HG02870 (cell line): ENCODE measurements around the gene GPR55.

Experiments
- ATAC-seq: cut with Tn5 transposase; IDR thresholded peaks from one replicate; pipeline ENCODE4 v1.9.1; 2021; ENCODE audit warnings: mild to moderate bottlenecking, moderate library complexity; ENCODE audit not compliant: unreplicated experiment

The GPR55 gene

DNA sequence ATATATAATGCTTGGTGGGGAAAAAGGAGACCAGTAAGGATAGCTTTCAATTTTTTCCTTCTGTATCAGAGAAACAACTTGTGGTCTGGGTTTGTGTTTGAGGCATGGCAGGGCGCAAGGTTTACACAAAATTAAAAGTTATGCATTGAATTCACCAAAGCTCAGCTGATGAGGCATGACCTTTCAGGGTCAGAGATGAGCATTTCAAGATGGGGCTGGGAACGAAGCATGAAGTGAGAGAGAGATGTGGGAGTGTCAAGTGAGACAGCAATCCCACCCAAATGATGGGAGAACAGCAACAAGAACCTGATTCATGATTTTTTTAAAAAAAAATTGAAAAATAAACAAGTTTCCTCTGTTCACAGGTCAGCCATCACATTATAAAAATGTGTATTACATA is 4.9 kb downstream of the GPR55 start:
- no peak for ATAC-seq

DNA sequence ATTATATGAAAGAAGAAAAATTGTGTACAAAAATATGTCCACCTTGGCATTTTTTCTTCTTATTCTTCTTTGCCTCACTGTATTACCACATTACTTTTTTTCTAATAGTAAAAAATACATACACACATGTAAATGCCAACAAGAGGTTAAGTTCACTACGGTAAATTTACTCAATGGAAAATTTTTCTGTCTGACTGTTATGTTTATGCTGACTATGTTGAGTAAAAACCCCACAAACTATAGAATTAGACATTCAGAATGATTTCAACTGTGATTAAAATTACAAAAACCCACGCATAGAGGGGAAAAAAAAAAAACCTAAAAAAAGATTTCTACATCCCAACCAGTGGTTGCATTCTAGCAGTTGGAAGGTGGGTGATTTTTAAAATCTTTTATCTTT is 5.4 kb downstream of the GPR55 start:
- no peak for ATAC-seq

DNA sequence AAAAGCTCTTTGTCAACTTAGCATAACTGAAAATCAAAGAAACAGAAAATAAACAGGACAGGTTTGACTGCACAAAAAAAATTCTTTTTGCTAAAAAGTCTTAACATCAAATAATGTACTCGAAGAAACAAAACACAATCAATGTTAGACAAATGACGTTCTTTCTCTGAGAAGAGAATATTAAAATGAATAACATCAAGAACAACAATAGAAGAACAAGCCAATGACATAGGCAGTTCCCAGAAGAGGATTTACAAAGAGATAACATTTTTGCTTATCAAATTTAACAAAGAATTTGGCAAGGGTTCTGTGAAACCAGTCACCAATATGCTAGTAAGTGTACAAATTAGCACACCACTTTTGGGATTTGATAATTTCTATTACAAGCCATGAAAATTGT is 5.8 kb downstream of the GPR55 start:
- ATAC-seq, result no peak

DNA sequence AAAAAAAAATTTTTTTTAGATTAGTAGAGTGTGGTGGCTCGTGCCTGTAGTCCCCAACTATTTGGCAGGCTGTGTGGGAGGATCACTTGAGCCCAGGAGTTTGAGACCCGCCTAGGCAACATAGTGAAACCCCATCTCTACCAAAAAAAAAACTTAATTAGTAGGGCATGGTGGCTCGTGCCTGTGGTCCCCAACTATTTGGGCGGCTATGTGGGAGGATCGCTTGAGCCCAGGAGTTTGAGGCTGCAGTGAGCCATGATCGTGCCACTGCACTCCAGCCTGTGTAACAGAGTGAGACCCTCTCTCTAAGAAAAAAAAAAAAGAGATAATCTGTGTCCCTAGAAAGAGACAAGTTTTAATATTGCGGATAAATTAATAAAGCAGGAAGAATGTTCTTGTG is 8.8 kb downstream of the GPR55 start:
- no peak for ATAC-seq

DNA sequence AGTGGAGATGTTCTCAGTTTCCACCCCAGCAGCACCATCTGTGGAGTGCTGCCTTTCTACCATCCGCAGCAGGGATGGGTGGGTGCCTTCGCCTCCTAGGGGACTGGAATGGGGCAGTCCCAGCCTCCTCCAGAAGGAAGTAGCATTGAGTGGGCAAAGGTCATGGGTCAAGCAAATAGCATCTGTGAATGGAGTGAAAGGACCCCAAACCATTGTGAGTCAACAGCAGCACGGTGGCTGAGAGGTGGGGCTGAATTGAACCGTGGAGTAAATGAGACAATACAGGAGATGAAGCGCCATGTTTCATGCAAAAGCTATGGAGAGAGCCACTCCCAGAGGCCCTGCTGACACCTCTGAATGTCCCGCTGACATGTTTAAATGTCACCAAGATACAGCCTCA is 9.7 kb downstream of the GPR55 start:
- ATAC-seq, result no peak

DNA sequence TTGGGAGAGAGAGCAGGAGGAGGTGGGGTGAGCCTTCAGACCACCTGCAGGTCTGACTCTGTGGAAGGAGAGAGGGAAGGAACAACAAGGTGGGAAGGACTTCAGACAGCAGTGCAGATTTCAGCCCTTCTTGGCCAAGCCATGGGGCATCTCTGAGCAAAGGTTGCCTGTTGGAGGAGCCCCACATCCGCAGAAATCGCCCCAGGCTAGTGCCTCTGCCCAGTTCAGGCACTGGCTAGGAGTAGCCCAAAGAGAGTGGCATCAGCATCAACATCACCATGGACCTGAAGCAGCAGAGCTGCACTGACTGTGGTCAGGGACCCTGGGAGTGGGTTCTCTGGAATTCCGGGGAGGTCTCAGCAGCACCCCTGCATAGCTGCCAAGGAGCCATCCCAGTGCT is 10.2 kb downstream of the GPR55 start:
- ATAC-seq, result no peak

DNA sequence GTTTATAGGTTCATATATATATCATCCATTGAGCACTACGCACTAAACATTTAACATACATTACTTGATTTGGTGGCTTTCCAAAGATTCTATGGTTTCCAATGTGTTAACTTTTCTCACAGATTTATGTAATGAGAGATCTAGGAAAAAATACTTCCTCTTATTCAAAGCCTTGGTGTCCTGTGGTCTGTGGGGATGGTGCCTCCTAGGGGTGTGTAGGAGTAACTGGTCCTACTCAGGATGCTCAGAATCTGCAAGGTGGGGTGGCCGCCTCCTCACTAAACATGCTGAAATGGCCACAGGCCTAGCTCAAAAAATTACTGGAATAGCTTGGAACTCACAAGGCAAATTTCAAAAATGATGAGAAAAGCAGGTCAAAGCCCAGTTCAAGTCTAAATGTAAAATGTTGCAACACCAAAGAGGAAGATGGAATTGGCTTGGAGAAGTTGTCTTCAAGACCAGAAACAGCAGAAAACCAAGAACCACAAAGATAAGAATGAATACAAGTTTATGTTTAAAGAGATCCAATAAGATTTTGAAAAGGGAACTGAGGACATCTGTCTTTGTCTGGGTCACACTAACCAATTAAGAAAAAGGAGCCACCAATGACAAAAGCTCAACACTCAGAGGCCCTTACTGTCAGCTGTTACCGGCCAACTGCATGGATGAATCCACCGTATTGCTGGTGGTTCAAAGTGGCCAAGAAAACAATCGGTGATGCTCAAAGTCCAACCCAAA is 11.5 kb downstream of the GPR55 start:
- ATAC-seq, result no peak

DNA sequence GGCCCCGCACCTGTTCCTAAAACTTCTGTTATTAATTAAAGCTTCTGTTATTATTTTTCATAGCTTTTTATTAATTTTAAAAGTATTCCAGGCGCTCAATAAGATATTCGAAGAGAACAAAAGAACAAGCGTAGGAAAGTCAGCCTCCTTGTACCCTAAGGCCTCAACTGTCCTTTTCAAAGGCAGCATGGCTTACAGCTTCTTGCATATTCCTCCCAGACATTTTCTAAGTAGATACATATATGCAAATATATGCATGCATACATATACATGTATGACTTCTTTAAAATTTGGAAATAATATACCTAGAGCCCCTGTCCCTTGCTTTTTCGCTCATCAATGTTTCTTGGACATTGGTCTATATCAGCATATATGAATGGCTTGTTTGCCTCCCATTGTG is 12.3 kb downstream of the GPR55 start:
- no peak for ATAC-seq

DNA sequence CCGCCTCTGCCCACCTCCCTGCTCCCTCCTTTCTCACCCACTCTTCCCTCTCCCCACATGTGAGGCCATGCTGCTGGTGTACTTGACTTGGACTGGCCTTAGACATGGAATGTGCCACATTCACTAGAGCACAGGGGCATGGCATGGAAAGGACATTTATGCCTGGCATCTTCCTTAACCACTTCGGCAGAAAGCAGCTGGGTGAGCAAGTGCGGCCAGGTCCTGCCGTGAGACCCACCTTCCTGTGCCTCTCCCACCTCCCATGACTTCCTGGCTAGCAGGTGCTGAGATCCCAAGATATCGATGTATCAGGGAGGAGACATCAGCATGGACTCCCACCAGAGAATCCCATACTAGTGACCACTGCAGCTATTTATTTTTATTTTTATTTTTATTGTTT is 13.0 kb downstream of the GPR55 start:
- ATAC-seq, result no peak

DNA sequence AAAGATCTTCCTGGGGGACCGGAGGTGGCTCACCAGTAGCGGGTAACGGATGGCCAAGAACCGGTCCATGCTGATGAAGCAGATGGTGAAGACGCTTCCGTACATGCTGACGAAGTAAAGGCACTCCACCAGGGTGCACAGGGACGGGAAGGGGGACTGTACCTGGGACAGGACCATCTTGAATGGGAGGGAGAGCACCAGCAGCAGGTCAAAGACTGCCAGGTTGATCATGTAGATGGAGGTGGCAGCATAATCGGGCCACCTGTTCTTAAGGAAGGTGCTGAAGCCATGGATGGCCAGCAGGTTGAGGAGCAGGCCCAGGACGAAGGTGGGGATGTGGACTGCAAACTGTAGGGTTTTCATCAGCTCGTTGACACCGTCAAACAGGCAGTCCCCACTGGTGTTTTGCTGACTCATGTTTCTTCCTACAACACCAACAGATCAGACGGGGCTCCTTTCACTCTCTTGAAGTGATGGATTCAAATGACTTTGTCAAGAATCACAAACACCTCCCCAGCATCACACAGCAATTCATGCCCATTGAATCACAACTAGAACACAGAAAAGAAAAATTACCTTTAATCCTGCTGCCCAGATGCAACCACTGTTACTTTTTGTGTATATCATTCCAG is 14.4 kb downstream of the GPR55 start:
- no peak for ATAC-seq

DNA sequence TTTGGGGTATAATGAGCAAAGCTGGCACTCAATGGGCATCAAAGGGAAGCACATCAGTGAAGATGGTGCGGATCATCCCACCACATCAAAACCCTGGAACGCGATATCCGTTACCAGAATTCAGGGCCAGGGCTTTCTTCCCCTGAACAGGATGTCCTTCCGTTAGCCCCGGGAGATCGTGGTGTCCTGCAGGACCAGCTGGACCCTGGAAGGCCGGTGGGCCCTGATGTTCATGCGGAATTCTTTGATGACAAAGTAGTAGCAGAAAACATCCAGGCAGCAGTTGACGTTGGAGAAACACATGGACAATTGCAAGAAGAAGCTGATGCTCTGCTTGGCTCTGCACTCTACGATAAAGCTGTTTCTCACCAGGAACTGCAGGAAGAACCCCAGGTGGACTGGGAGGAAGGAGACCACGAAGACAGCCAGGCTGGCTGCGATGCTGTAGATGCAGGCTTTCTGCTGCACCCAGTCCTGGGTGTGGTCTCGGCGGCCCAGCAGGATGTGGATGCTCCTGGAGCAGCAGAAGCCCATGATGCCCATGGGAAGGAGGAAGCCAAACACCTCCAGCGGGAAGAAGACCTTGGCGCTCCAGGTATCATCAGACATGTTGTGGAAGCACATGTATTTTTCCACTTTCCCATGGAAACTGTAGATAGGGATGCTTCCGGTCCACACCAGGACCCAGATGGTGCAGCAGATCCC is 15.0 kb downstream of the GPR55 start:
- ATAC-seq, result no peak

DNA sequence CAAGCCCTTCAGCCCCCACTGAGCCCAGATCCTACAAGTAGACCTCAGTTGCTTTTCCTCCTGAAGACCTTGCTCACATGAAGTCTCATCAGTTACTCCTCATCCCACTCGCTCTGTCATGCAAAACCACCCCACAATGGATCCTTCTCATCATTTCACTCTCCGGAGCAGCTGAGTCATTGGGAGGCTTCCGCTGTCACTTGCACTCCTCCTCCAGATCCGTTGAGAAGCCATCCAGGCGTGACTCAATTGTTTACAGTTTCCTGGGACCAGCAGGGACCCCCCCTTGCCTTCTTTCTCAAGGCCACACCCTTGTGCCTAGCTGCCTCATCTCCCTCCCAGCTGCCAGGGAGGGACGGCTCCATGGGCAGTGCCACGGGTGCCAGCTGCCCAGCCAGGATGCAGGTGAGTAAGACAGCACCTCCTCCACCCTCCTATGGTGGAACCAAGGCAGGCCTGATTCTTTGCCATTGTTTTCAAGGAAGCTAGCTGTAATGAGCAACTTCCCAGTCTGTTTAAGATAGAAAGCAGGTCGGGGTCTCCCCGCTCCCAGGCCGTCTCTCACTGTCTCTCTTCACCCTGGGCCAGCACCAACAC is 16.3 kb downstream of the GPR55 start:
- no peak for ATAC-seq

DNA sequence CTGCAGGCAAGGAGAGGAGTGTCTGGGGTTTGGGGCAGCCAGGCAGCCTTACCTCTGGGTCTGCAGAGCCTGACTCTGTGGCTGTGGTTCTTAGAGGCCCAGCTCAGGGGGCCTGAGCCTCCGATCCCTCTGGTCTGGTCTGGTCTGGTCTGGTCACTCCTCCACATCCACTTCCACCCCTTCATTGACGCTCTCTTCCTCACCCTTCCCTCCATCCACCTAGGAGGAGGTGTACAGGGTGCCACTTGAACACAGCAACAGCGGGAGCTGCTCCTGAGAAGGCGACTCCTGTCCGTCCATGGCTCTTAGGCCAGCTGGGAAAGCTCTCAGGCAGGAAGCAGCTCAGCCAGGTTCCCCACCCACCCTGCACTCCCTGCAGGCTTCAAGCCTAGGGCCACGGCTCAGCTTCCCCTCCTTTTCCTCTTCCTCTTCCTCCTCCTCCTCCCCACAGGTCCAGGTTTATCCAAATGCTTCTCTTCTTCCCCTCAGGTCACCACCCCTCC is 16.9 kb downstream of the GPR55 start:
- ATAC-seq, result no peak

DNA sequence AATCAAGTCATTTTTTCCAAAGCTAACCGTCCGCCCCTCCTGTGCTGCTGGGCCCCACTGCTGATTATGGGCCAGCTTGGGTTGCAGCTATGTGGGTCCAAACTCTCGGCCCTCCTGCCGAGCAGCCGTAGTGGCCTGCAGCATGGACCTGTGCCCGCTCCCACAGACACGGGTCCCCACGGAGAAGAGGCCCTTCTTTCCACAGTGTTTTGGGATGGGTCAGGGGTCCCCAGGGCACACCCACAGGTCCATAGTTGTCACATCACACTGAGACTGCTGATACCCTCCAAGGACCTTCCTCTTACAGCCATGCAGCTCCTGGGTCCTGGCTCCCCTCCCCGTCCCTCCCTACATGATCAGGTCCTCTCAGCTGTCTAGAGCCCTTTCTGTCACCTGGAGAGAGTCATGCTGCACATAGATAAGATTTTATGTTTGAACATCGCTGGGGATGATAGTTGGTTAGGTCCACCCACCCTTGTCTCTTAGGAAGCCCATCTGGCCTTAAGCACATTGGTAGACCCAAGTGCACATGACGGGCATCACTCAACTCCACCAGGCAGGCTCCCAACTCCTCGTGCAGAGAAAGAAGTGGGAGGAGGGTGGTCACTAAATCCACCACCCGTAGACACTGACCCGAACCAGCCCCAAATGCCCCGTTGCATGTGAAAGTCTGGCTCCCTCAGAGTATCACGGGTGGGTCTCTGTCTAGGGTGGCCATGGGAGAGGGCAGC is 17.5 kb downstream of the GPR55 start:
- ATAC-seq, result no peak

DNA sequence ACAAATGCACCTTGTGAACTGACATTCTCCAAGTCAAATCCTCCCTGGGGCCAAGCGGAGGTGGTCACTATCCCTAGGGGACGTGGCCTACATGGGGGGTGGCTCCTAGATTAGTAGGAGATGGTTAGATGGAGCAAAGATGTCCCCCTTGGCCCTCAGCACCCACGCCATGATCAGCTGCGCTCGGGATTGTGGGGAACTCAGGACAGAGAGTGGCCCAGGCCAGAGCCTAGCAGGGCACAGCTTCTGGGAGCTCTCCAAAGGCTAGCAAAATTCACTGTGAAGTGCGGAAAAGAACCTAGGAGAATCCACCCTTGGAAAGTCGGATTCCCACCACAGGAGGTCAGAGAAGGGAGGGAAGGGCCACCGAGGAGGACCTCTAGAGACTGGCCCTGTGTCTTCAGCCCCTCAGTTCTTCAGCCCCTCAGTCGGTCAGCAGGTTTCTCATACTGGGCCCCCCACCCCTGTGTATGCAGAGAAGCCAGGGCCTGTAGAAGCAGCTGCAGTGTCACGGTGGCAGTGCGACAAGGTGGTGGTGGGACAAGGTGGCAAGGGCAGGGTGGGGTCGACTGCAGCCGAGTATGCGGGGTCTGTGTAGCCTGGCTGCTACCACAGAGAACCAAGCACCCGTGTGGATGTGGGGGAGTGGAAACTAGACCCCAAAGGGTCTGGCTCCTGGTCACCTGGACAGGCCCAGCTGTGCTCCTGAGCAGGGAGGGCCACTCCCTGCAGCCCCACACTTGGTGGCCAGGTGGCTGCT is 18.4 kb downstream of the GPR55 start:
- ATAC-seq, result no peak

DNA sequence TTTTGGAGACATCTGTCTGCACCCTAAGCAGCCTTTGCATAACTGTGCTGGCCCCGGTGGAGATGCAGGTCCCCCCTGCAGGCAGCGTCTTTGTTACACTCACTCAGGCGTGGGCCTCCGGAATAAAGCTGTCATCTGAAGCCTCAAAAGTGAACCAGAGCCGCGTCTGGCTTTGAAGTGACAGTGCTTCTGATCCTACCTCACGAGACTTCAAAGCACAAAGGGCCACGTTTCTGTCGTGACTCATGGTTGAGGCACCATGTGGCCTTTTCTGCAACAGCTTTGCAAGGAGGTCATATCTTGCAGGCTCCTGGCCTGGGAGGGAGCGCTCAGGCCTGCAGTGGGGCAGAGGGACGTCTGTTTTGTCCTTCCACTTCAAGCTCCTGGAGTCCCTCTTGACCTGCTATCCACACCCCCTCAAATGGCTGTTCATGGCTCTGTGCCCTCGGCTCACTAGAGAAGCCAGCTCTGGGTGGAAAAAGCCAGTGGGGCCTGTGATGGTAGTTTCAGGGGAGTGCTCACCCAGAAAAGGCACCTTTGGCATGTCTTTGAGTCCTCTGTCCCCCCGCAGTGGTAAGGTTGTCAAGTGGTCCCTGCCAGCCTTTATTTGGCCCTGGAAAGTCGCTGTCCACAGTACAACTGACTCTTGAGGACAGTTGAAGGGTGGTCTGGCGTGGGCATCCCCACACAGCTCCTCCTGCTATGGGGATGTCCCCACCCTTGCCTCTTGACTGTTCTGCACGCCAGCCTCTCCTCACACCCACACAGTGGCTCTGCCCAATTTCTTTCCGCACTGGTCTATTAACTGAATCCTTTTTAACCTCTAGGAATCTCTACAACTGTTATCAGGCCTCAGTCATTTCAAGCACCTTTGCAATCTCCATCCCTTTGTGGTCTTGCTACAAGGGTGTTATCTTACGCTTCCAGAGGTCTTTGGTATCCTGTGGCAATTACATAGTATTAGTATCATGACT is 19.3 kb downstream of the GPR55 start:
- ATAC-seq, result no peak

DNA sequence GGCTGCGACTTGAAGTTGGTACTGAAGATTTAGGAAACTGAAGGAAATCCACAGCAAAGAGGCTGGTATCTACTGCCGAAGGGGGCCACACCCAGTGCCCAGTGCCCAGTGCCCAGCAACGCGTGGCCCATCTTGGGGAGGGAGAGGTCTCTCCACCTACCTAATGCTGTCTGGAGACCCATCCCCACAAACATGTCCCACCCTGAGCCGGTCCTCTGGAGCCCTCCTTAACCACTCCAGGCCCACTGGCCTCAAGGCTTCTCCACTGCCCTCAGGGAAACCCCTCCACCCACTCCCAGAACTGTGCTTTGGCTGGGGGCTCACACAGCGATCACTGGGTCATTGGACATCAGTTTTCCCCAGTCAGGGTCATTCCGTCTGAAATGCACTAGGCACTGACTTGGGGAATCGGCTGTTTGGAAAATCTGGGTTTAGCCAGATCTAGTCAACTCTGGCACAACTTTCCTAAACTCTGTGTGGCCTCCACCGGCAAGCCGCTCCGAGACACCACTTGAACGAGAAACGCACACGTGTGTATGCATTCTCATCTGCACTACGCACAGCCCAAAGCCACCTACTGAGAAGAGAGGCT is 20.1 kb downstream of the GPR55 start:
- no peak for ATAC-seq

DNA sequence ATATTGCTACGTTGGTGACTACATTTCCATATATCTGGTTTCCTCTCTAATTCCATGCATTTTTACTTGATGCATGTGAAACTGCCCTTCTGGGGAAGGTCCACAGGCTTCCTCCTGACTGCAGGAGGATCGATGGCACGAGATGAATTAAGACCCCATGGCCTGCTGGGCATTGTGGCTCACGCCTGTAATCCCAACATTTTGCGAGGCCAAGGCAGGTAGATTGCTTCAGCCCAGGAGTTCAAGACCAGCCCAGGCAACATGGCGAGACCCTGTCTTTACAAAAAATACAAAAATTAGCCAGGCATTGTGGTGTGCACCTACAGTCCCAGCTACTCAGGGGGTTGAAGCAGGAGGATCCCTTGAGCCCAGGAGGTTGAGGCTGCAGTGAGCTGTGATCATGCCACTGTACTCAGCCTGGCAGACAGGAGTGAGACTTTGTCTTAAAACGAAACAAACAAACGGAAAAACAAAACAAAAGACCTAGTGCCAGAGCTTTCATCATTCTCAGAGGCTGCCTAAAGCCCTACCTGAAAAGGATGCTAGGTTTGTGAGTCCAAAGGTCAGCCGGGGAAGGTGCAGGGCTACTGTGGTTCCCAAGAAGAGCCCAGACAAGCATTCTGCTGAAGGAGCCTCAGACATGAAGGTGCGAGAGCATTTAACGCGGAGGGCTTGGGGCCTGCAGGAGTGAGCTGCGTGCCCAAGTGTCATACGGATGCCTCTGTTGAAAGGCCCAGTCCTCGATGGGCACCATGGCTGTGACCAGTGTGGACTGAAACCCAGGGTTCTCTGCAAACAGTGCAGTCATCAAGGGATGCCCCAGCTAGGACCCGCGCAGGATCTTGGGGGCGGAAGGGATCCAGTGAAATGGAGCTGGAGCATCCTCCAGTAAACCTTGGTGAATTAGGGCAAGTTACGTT is 21.6 kb downstream of the GPR55 start:
- no peak for ATAC-seq
